Measurements from ENCODE around the gene TMEM181. TPM values are rescaled to one million over a fixed set of nuclear protein-coding genes. Genes with fewer than 3 reads are reported as not detected.

Gene TMEM181
- total and polyA plus RNA-seq, 2 donors (not counting 1 experiment from before 2014, with no cell fraction given): 2.8 to 9.3 TPM

DNA sequence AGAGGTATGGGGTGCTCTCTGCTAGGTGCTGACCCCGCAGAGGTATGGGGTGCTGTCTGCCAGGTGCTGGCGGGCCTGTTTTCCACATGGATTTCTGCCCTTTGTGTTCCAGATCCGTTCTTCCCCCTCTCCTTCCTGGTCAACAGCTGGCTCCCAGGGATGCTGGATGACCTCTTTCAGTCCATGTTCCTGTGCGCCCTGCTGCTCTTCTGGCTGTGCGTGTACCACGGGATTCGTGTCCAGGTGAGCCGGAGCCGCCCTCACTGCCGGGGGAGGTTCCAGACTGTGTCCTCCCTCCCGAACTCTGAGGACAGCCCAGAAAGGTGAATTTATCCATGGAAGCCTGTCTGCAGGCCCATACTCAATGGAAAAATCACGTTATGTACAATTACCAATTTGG lies 48.3 kb downstream of the TMEM181 start:
- Histone ChIP-seq H3K9ac (ENCODE audit: low read length) (no peak overlapping the region), H3K9me3 (ENCODE audit: control extremely low read depth in 1 of 3, control insufficient read depth in 2 of 3, insufficient read depth in 1 of 3, low read length in 2 of 3) (peaks cover 0 to 5% (median 0%) of the 10 kb centered on the region in 3 donors), H3K4me3 (ENCODE audit: control extremely low read depth in 1 of 5, extremely low read depth in 1 of 5, insufficient read depth in 1 of 5, low read depth in 2 of 5, low read length in 4 of 5) (no peak overlapping the region), H3K79me2 (ENCODE audit: control insufficient read depth, insufficient read depth, low read length) (no peaks in the 10 kb centered on the region), H3K4me1 (ENCODE audit: control insufficient read depth in 2 of 2, insufficient read depth in 2 of 2, low read length in 2 of 2) (no peaks in the 10 kb centered on the region), H3K27ac (ENCODE audit: low read length in 2 of 2) (no peak overlapping the region), H3K27me3 (replicated peaks in 1 of 4; ENCODE audit: control extremely low read depth in 1 of 4, control insufficient read depth in 3 of 4, insufficient read depth in 4 of 4, low read length in 3 of 4) (no peaks in the 10 kb centered on the region), H4K20me1 (ENCODE audit: control insufficient read depth, insufficient read depth, low read length, poor library complexity, severe bottlenecking) (peaks cover 5% of the 10 kb centered on the region), H2AFZ (ENCODE audit: insufficient read depth, low read depth, low read length, poor library complexity, severe bottlenecking) (no peak overlapping the region), H3K36me3 (replicated peaks in 1 of 2; ENCODE audit: control extremely low read depth in 1 of 2, control insufficient read depth in 1 of 2, extremely low read depth in 1 of 2, insufficient read depth in 2 of 2, low read length in 1 of 2) (peaks cover 0 to 49% of the 10 kb centered on the region in 2 experiments), H3K4me2 (replicated peaks; ENCODE audit: low read depth, low read length, poor library complexity, severe bottlenecking) (no peak overlapping the region)
- ChIA-PET CTCF (interaction anchor here (5.6 to 6.7 kb wide), 2 partner anchors 390 to 395 kb away, joined by 85 to 86 read pairs; no protein-coding TSS in a partner anchor), POLR2A (no interaction called here)
- H3K4me3 Mint-ChIP-seq: no peak overlapping the region
- ATAC-seq (ENCODE audit: low read depth): no peak
- intact Hi-C loops (cut with micrococcal nuclease): no loop called here
- H3K27ac Mint-ChIP-seq: no peak overlapping the region
- DNase-seq: no peak
- WGBS (ENCODE audit: insufficient coverage): 98% methylated on average over 10 of the region's 12 CpGs
- TF ChIP-seq, protein P1, sequence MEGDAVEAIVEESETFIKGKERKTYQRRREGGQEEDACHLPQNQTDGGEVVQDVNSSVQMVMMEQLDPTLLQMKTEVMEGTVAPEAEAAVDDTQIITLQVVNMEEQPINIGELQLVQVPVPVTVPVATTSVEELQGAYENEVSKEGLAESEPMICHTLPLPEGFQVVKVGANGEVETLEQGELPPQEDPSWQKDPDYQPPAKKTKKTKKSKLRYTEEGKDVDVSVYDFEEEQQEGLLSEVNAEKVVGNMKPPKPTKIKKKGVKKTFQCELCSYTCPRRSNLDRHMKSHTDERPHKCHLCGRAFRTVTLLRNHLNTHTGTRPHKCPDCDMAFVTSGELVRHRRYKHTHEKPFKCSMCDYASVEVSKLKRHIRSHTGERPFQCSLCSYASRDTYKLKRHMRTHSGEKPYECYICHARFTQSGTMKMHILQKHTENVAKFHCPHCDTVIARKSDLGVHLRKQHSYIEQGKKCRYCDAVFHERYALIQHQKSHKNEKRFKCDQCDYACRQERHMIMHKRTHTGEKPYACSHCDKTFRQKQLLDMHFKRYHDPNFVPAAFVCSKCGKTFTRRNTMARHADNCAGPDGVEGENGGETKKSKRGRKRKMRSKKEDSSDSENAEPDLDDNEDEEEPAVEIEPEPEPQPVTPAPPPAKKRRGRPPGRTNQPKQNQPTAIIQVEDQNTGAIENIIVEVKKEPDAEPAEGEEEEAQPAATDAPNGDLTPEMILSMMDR (IDR thresholded peaks at IDR 0.05): no peak
- TF ChIP-seq EZH2 (IDR thresholded peaks at IDR 0.05; ENCODE audit: borderline replicate concordance, insufficient read depth, low read depth, low read length, poor library complexity, severe bottlenecking): no peak
- no peaks in the 10 kb centered on the region for H3K27me3 Mint-ChIP-seq
- H3K9me3 Mint-ChIP-seq (ENCODE audit: insufficient read depth): no peaks in the 10 kb centered on the region
- no peaks in the 10 kb centered on the region for H3K4me1 Mint-ChIP-seq

DNA sequence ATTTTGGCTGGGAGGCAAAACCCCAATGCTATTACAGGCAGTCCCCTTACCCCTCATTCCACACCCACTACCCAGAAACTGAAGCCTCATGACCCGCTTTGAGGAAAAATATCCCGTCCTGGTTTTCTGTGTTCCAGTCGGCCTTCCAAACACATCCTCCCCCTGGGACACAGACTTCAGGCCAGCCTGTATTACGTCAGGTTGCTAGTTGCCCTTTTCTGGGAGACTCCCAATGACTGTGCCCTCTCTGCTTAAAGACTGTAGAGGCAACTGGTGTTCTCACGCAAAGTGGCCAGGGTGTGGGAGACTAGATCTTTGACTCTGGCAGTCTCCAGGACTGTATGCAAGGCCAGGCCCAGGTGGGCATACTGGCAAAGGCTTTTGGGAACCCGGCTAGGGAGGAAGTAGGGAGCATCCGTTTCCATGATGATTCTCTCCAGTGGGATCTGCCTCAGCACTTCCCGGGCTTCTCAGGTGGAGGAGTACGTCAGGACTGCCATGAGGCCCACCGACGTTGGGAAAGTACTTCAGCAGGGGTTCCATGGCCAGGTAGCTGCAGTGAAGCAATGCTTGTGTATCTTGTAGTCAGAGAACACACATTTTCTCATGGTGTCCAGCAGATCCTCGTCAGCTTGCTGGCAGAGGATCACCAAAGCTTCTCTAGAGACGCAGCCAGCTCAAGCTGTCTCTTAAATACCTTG lies 49.7 kb downstream of the TMEM181 start:
- H3K4me3 ChIP-seq (ENCODE audit: control extremely low read depth in 1 of 5, extremely low read depth in 1 of 5, insufficient read depth in 1 of 5, low read depth in 2 of 5, low read length in 4 of 5): no peak overlapping the region
- POLR2A ChIA-PET: no interaction called here
- H3K36me3 ChIP-seq (replicated peaks in 1 of 2; ENCODE audit: control extremely low read depth in 1 of 2, control insufficient read depth in 1 of 2, extremely low read depth in 1 of 2, insufficient read depth in 2 of 2, low read length in 1 of 2): peaks cover 0 to 56% of the 10 kb centered on the region in 2 experiments

More for the DNA sequence above, 49.7 kb downstream of the TMEM181 start:
- peaks cover 5% of the 10 kb centered on the region for H4K20me1 ChIP-seq (ENCODE audit: control insufficient read depth, insufficient read depth, low read length, poor library complexity, severe bottlenecking)
- Mint-ChIP-seq H3K9me3 (ENCODE audit: insufficient read depth) (no peaks in the 10 kb centered on the region), H3K4me3 (no peak overlapping the region), H3K27ac (no peak overlapping the region), H3K4me1 (no peaks in the 10 kb centered on the region), H3K27me3 (no peaks in the 10 kb centered on the region)
- H3K9ac ChIP-seq (ENCODE audit: low read length): no peak overlapping the region
- ATAC-seq (ENCODE audit: low read depth) (no peak), DNase-seq (no peak)
- no peak overlapping the region for H3K27ac ChIP-seq (ENCODE audit: low read length in 2 of 2)
- TF ChIP-seq, protein P1 (IDR thresholded peaks at IDR 0.05): no peak
- TF ChIP-seq EZH2 (IDR thresholded peaks at IDR 0.05; ENCODE audit: borderline replicate concordance, insufficient read depth, low read depth, low read length, poor library complexity, severe bottlenecking): no peak
- no peak overlapping the region for H2AFZ ChIP-seq (ENCODE audit: insufficient read depth, low read depth, low read length, poor library complexity, severe bottlenecking)
- CTCF ChIA-PET: interaction anchor here (0.7 to 1.9 kb wide), 2 partner anchors 306 to 389 kb away, joined by 4 to 11 read pairs; no protein-coding TSS in a partner anchor
- H3K79me2 ChIP-seq (ENCODE audit: control insufficient read depth, insufficient read depth, low read length): no peaks in the 10 kb centered on the region
- no peak overlapping the region for H3K4me2 ChIP-seq (replicated peaks; ENCODE audit: low read depth, low read length, poor library complexity, severe bottlenecking)
- peaks cover 0 to 5% (median 0%) of the 10 kb centered on the region in 3 donors for H3K9me3 ChIP-seq (ENCODE audit: control extremely low read depth in 1 of 3, control insufficient read depth in 2 of 3, insufficient read depth in 1 of 3, low read length in 2 of 3)
- intact Hi-C loops (cut with micrococcal nuclease): no loop called here
- H3K27me3 ChIP-seq (replicated peaks in 1 of 4; ENCODE audit: control extremely low read depth in 1 of 4, control insufficient read depth in 3 of 4, insufficient read depth in 4 of 4, low read length in 3 of 4): no peaks in the 10 kb centered on the region
- WGBS (ENCODE audit: insufficient coverage): 99% methylated on average over 13 of the region's 13 CpGs
- H3K4me1 ChIP-seq (ENCODE audit: control insufficient read depth in 2 of 2, insufficient read depth in 2 of 2, low read length in 2 of 2): no peaks in the 10 kb centered on the region
